WTC11 (cell line): ENCODE results near the gene NAGA. TPM values are rescaled to one million over a fixed set of nuclear protein-coding genes. Genes with fewer than 3 reads are reported as not detected.

ENCODE experiments used
- ATAC-seq: fragments of 200-7000 bp; cut with Tn5 transposase; 2 replicates; pipeline ENCODE4 v1.10.0; 2021; ENCODE audit warnings: mild to moderate bottlenecking, moderate library complexity
- CTCF ChIA-PET: fragments of 300-600 bp; sonication (Branson Sonifier 250); formaldehyde crosslinking; loops from one replicate; lab custom pipeline; 2021; ENCODE audit warnings: antibody characterized with exemption; lab: Charles Lee
- POLR2A ChIA-PET: fragments of 350-600 bp; sonication (Branson Sonifier 250); formaldehyde crosslinking; loops from one replicate; lab custom pipeline; 2021; ENCODE audit warnings: antibody characterized with exemption; lab: Charles Lee
- DNase-seq: peaks from one replicate; pipeline ENCODE4 v3.0.0; 2021; ENCODE audit warnings: low spot score
- H3K27ac Mint-ChIP-seq: 2 replicates; pipeline ENCODE4 v1.8.0; 2021; ENCODE audit warnings: mixed read lengths
- H3K27me3 Mint-ChIP-seq: 2 replicates; pipeline ENCODE4 v1.8.0; 2021; ENCODE audit warnings: low read depth, mild to moderate bottlenecking, moderate library complexity, mixed read lengths
- H3K36me3 Mint-ChIP-seq: 2 replicates; pipeline ENCODE4 v1.8.0; 2021; ENCODE audit warnings: mixed read lengths
- H3K4me1 Mint-ChIP-seq: 2 replicates; pipeline ENCODE4 v1.8.0; 2022; ENCODE audit warnings: mixed read lengths
- H3K4me3 Mint-ChIP-seq: 2 replicates; pipeline ENCODE4 v1.8.0; 2021; ENCODE audit warnings: mild to moderate bottlenecking, moderate library complexity, mixed read lengths
- H3K9me3 Mint-ChIP-seq: 2 replicates; pipeline ENCODE4 v1.8.0; 2021; ENCODE audit warnings: mixed read lengths
- ATF2 ChIP-seq: sonication (generic); formaldehyde crosslinking; IDR thresholded peaks from 2 replicates; pipeline ENCODE4 v1.8.1; 2022; ENCODE audit warnings: low read depth, missing genetic modification reagents, borderline replicate concordance
- ATF3 ChIP-seq: sonication (generic); formaldehyde crosslinking; conservative IDR thresholded peaks from 2 replicates; pipeline ENCODE4 v1.8.1; 2022; ENCODE audit warnings: mild to moderate bottlenecking, missing genetic modification reagents
- ATF6 ChIP-seq: sonication (generic); formaldehyde crosslinking; IDR thresholded peaks from 2 replicates; pipeline ENCODE4 v1.8.1; 2023; ENCODE audit warnings: mild to moderate bottlenecking, missing genetic modification reagents
- CTCF ChIP-seq: fragments of 200-600 bp; IDR thresholded peaks from 2 replicates; pipeline ENCODE4 v1.8.0; 2022; ENCODE audit warnings: antibody characterized with exemption
- ELF4 ChIP-seq: sonication (generic); formaldehyde crosslinking; IDR thresholded peaks from 2 replicates; pipeline ENCODE4 v1.8.1; 2022; ENCODE audit warnings: low read depth, mild to moderate bottlenecking, moderate library complexity, missing genetic modification reagents
- ETV6 ChIP-seq: sonication (generic); formaldehyde crosslinking; IDR thresholded peaks from 2 replicates; pipeline ENCODE4 v1.8.1; 2022; ENCODE audit warnings: mild to moderate bottlenecking, missing genetic modification reagents
- FOXK1 ChIP-seq: sonication (generic); formaldehyde crosslinking; IDR thresholded peaks from 2 replicates; pipeline ENCODE4 v1.8.0; 2022; ENCODE audit warnings: mild to moderate bottlenecking, moderate library complexity, missing genetic modification reagents
- GRHL2 ChIP-seq: fragments of 250-450 bp; sonication (Bioruptor Pico); IDR thresholded peaks from 2 replicates; pipeline ENCODE4 v1.8.0; 2022; ENCODE audit warnings: mild to moderate bottlenecking, moderate library complexity; ENCODE audit not compliant: insufficient replicate concordance, severe bottlenecking
- HMGXB4 ChIP-seq: sonication (generic); formaldehyde crosslinking; IDR thresholded peaks from 2 replicates; pipeline ENCODE4 v1.8.1; 2023; ENCODE audit warnings: mild to moderate bottlenecking, moderate library complexity, missing genetic modification reagents
- KAT7 ChIP-seq: sonication (generic); formaldehyde crosslinking; IDR thresholded peaks from 2 replicates; pipeline ENCODE4 v1.8.1; 2023; ENCODE audit warnings: missing genetic modification reagents, mild to moderate bottlenecking, borderline replicate concordance
- MAX ChIP-seq: sonication (generic); formaldehyde crosslinking; IDR thresholded peaks from 2 replicates; pipeline ENCODE4 v1.8.0; 2022; ENCODE audit warnings: mild to moderate bottlenecking, missing genetic modification reagents
- NFE2L1 ChIP-seq: sonication (generic); formaldehyde crosslinking; IDR thresholded peaks from 2 replicates; pipeline ENCODE4 v1.8.1; 2023; ENCODE audit warnings: missing genetic modification reagents
- NR1H2 ChIP-seq: sonication (generic); formaldehyde crosslinking; IDR thresholded peaks from 2 replicates; pipeline ENCODE4 v1.9.0; 2021; ENCODE audit warnings: mild to moderate bottlenecking, moderate library complexity, missing genetic modification reagents
- SMAD3 ChIP-seq: sonication (generic); formaldehyde crosslinking; IDR thresholded peaks from 2 replicates; pipeline ENCODE4 v1.8.0; 2022; ENCODE audit warnings: missing genetic modification reagents, mild to moderate bottlenecking, borderline replicate concordance
- ZBTB21 ChIP-seq: sonication (generic); formaldehyde crosslinking; IDR thresholded peaks from 2 replicates; pipeline ENCODE4 v1.8.1; 2023; ENCODE audit warnings: mild to moderate bottlenecking, missing genetic modification reagents, borderline replicate concordance
- ZNF121 ChIP-seq: sonication (generic); formaldehyde crosslinking; IDR thresholded peaks from 2 replicates; pipeline ENCODE4 v1.8.0; 2023; ENCODE audit warnings: missing genetic modification reagents
- ZNF219 ChIP-seq: sonication (generic); formaldehyde crosslinking; IDR thresholded peaks from 2 replicates; pipeline ENCODE4 v1.8.0; 2023; ENCODE audit warnings: missing genetic modification reagents, mild to moderate bottlenecking, borderline replicate concordance
- ZNF396 ChIP-seq: fragments of 250-450 bp; sonication (Bioruptor Pico); IDR thresholded peaks from 2 replicates; pipeline ENCODE4 v1.8.0; 2021; ENCODE audit warnings: mild to moderate bottlenecking, moderate library complexity, borderline replicate concordance
- total RNA-seq: library from RNA; stranded (reverse); gene quantifications from 3 replicates; pipeline ENCODE4 v1.2.3, GENCODE V29; 2021

The NAGA gene
- total RNA-seq, 1 experiment from 2014 or later, result 19.4 TPM

- TF ChIP-seq MAX (CRISPR knock-in tag), result no peak
- TF ChIP-seq ATF6, result no peak
- TF ChIP-seq ZNF396, result no peak
- TF ChIP-seq ELF4 (CRISPR knock-in tag), result no peak
- POLR2A ChIA-PET, result interaction anchor here (0.5 kb wide), 1 partner anchor 90 kb away, joined by 3 read pairs; no protein-coding TSS in a partner anchor
- Mint-ChIP-seq H3K27me3 (peaks cover 28% of the 10 kb centered on the region), H3K36me3 (no peaks in the 10 kb centered on the region), H3K4me3 (no peak overlapping the region; the same call in none of the 2 replicates), H3K4me1 (peaks cover 43% of the 10 kb centered on the region), H3K27ac (no peak overlapping the region), H3K9me3 (no peaks in the 10 kb centered on the region)
- DNase-seq, result no peak
- ATAC-seq, result no peak
- CTCF ChIA-PET, result interaction anchor here (0.5 to 1.8 kb wide), 2 partner anchors 16 to 538 kb away, joined by 3 to 11 read pairs; partner anchors contain the start of gene NDUFA6
Measured at GRCh38 chr22:42074846-42075676, 4.4 kb upstream of the NAGA start.

- peak; percentile 18; the same call in 1 of the 2 replicates for TF ChIP-seq CTCF
- 0 out of 2 replicates have a peak, but pooled peaks have one; percentile 42 for TF ChIP-seq NFE2L1 (CRISPR knock-in tag)
- TF ChIP-seq ETV6 (CRISPR knock-in tag), result 0 out of 2 replicates have a peak, but pooled peaks have one; percentile 18
- TF ChIP-seq MAX (CRISPR knock-in tag), result peak; percentile 76; the same call in 1 of the 2 replicates
- 0 out of 2 replicates have a peak, but pooled peaks have one; percentile 41 for TF ChIP-seq HMGXB4 (CRISPR knock-in tag)
- 0 out of 2 replicates have a peak, but pooled peaks have one; percentile 9 for TF ChIP-seq ZNF121 (CRISPR knock-in tag)
- no peak for TF ChIP-seq ZNF219 (CRISPR knock-in tag)
- no peak for TF ChIP-seq ZBTB21 (CRISPR knock-in tag)
- POLR2A ChIA-PET, result no interaction called here
Measured at GRCh38 chr22:42074132-42074811, 3.7 kb upstream of the NAGA start, which contains the start of gene PHETA2. Gene PHETA2 (plus strand): TSS chr22:42074248. CDS start chr22:42077294, 3,046 bp downstream.

GRCh38 chr22:42073621-42074041 lies 3.0 kb upstream of the NAGA start:
- DNase-seq, result no peak
- Mint-ChIP-seq H3K27ac (no peak overlapping the region), H3K27me3 (peaks cover 28% of the 10 kb centered on the region), H3K9me3 (no peaks in the 10 kb centered on the region), H3K4me3 (peak overlapping the region; percentile 63), H3K36me3 (no peaks in the 10 kb centered on the region), H3K4me1 (peaks cover 43% of the 10 kb centered on the region)
- POLR2A ChIA-PET, result no interaction called here
- CTCF ChIA-PET, result no interaction called here
- no peak for ATAC-seq
- TF ChIP-seq GRHL2 (CRISPR knock-in tag), result no peak
- no peak for TF ChIP-seq SMAD3 (CRISPR knock-in tag)
- no peak for TF ChIP-seq ATF3 (CRISPR knock-in tag)
- no peak for TF ChIP-seq FOXK1 (CRISPR knock-in tag)
- no peak for TF ChIP-seq NR1H2 (CRISPR knock-in tag)
- no peak for TF ChIP-seq KAT7 (CRISPR knock-in tag)
- no peak for TF ChIP-seq ATF2 (CRISPR knock-in tag)

More at GRCh38 chr22:42074132-42074811, 3.7 kb upstream of the NAGA start, which contains the start of gene PHETA2:
- ATAC-seq (no peak), DNase-seq (peak; percentile 51)
- Mint-ChIP-seq H3K4me3 (peak within 1 kb of the TSS; percentile 63), H3K4me1 (peaks cover 48% of the 10 kb centered on the region), H3K9me3 (no peaks in the 10 kb centered on the region), H3K27ac (no peak within 1 kb of the TSS), H3K27me3 (peaks cover 28% of the 10 kb centered on the region), H3K36me3 (no peaks in the 10 kb centered on the region)
- CTCF ChIA-PET, result no interaction called here
